SIG-M5 treated with dmso at 0.1 percent for 504 hours (cell line): ENCODE results near the gene TTLL5.
"Not testable (repeated sequence)": the region's sequence is repeated elsewhere in the genome, so short reads cannot be mapped to it uniquely, and the experiment has no call there.

ENCODE experiments used
- DNase-seq: peaks from one replicate; lab custom pipeline; 2025; ENCODE audit not compliant: unreplicated experiment; lab: John Stamatoyannopoulos, UW

The TTLL5 gene

GRCh38 chr14:75648066-75648838 lies 12.8 kb upstream of the TTLL5 start:
- no peak for DNase-seq

- DNase-seq, result no peak
These were observed 11.7 kb upstream of the TTLL5 start for GRCh38 chr14:75649337-75649736.

- DNase-seq, result no peak
These were observed 11.3 kb upstream of the TTLL5 start for GRCh38 chr14:75649773-75650172.

GRCh38 chr14:75650253-75651058 lies 10.6 kb upstream of the TTLL5 start:
- no peak for DNase-seq

GRCh38 chr14:75653563-75653962 lies 7.5 kb upstream of the TTLL5 start:
- DNase-seq, result no peak

GRCh38 chr14:75654127-75654732 lies 6.8 kb upstream of the TTLL5 start:
- peak; percentile 66 for DNase-seq

GRCh38 chr14:75655235-75655634 lies 5.8 kb upstream of the TTLL5 start:
- no peak for DNase-seq

GRCh38 chr14:75657331-75657730 lies 3.7 kb upstream of the TTLL5 start:
- DNase-seq, result no peak

- no peak for DNase-seq
These were observed 2.1 kb upstream of the TTLL5 start for GRCh38 chr14:75658957-75659356.

- no peak for DNase-seq
These were observed 812 bp upstream of the TTLL5 start for GRCh38 chr14:75660238-75660629.

GRCh38 chr14:75661499-75661814 lies 411 bp downstream of the TTLL5 start:
- no peak for DNase-seq

- DNase-seq, result no peak
These were observed 1.9 kb downstream of the TTLL5 start for GRCh38 chr14:75662966-75663365.

GRCh38 chr14:75667099-75667765 lies 6.2 kb downstream of the TTLL5 start:
- no peak for DNase-seq

GRCh38 chr14:75672605-75673192 lies 11.7 kb downstream of the TTLL5 start:
- DNase-seq, result no peak

- DNase-seq, result no peak
These were observed 12.4 kb downstream of the TTLL5 start for GRCh38 chr14:75673345-75674035.

GRCh38 chr14:75675265-75675960 lies 14.4 kb downstream of the TTLL5 start:
- DNase-seq, result no peak

- DNase-seq, result no peak
These were observed 24.9 kb downstream of the TTLL5 start for GRCh38 chr14:75685910-75686309.

- no peak for DNase-seq
These were observed 28.0 kb downstream of the TTLL5 start for GRCh38 chr14:75689012-75689411.

GRCh38 chr14:75690010-75690409 lies 29.0 kb downstream of the TTLL5 start:
- DNase-seq, result no peak

GRCh38 chr14:75695025-75695424 lies 34.0 kb downstream of the TTLL5 start:
- not testable (repeated sequence) for DNase-seq
